GM19025 (cell line): ENCODE results near the gene USP13.

Source experiments
- ATAC-seq: cut with Tn5 transposase; IDR thresholded peaks from one replicate; pipeline ENCODE4 v1.9.1; 2021; ENCODE audit warnings: mild to moderate bottlenecking, low read depth, moderate library complexity; ENCODE audit not compliant: unreplicated experiment

The USP13 gene

GRCh38 chr3:179695672-179696313 lies 43.0 kb downstream of the USP13 start:
- no peak for ATAC-seq

- no peak for ATAC-seq
Observed at GRCh38 chr3:179697736-179698332, 45.0 kb downstream of the USP13 start.

- ATAC-seq = no peak
Observed at GRCh38 chr3:179700716-179701115, 47.9 kb downstream of the USP13 start.

GRCh38 chr3:179701176-179701827 lies 48.5 kb downstream of the USP13 start:
- ATAC-seq = no peak

GRCh38 chr3:179702271-179702947 lies 49.6 kb downstream of the USP13 start:
- ATAC-seq = no peak

GRCh38 chr3:179703816-179704215 lies 51.0 kb downstream of the USP13 start:
- no peak for ATAC-seq

GRCh38 chr3:179706233-179706632 lies 53.4 kb downstream of the USP13 start:
- ATAC-seq = no peak

- no peak for ATAC-seq
Observed at GRCh38 chr3:179710079-179710478, 57.2 kb downstream of the USP13 start.

GRCh38 chr3:179713643-179714090 lies 60.8 kb downstream of the USP13 start:
- ATAC-seq = no peak

GRCh38 chr3:179715582-179715981 lies 62.7 kb downstream of the USP13 start:
- ATAC-seq = no peak

GRCh38 chr3:179716226-179716625 lies 63.4 kb downstream of the USP13 start:
- no peak for ATAC-seq

GRCh38 chr3:179716811-179717210 lies 64.0 kb downstream of the USP13 start:
- no peak for ATAC-seq

- no peak for ATAC-seq
Observed at GRCh38 chr3:179717219-179717618, 64.4 kb downstream of the USP13 start.

GRCh38 chr3:179719048-179719734 lies 66.4 kb downstream of the USP13 start:
- ATAC-seq = no peak

- ATAC-seq = no peak
Observed at GRCh38 chr3:179720196-179720595, 67.4 kb downstream of the USP13 start.

- no peak for ATAC-seq
Observed at GRCh38 chr3:179723617-179724016, 70.8 kb downstream of the USP13 start.

GRCh38 chr3:179726075-179726699 lies 73.3 kb downstream of the USP13 start:
- ATAC-seq = no peak

- no peak for ATAC-seq
Observed at GRCh38 chr3:179729086-179729485, 76.2 kb downstream of the USP13 start.

- ATAC-seq = no peak
Observed at GRCh38 chr3:179729981-179730380, 77.1 kb downstream of the USP13 start.

- ATAC-seq = no peak
Observed at GRCh38 chr3:179730506-179730905, 77.7 kb downstream of the USP13 start.
